Aorta (tissue), 5 donors: Measurements from ENCODE around the gene AHNAK. TPM values are rescaled to one million over a fixed set of nuclear protein-coding genes. Genes with fewer than 3 reads are reported as not detected.
A peak's percentile ranks its signal among the peaks of the same experiment; 100 is the strongest.
"Not testable (repeated sequence)": the region's sequence is repeated elsewhere in the genome, so short reads cannot be mapped to it uniquely, and the experiment has no call there.

ENCODE experiments used
- ATAC-seq: fragments of 200-7000 bp; cut with Tn5 transposase; one replicate; pipeline ENCODE4 v1.9.1; 2022; ENCODE audit warnings: moderate library complexity; ENCODE audit not compliant: low FRiP score
- DNase-seq, 2 donors: peaks; one replicate each; pipeline ENCODE4 v3.0.0-alpha.2; 2020
- H3K27ac ChIP-seq, 2 donors: one replicate each; pipeline ENCODE4 v1.5.1; 2013; ENCODE audit warnings: low read length in 2 of 2, mild to moderate bottlenecking in 2 of 2, moderate library complexity in 2 of 2, control low read depth in 1 of 2, inconsistent platforms in 1 of 2, low read depth in 1 of 2
- H3K27me3 ChIP-seq, 2 donors: one replicate each; pipeline ENCODE4 v1.6.1; 2013; ENCODE audit warnings: control low read depth in 1 of 2, low read length in 1 of 2, mild to moderate bottlenecking in 1 of 2, moderate library complexity in 1 of 2; ENCODE audit not compliant: insufficient read depth in 2 of 2, control insufficient read depth in 1 of 2
- H3K36me3 ChIP-seq, 2 donors: one replicate each; pipeline ENCODE4 v1.6.1; 2013; ENCODE audit warnings: control low read depth in 1 of 2, low read length in 1 of 2, mild to moderate bottlenecking in 1 of 2; ENCODE audit not compliant: insufficient read depth in 2 of 2, control insufficient read depth in 1 of 2
- H3K4me1 ChIP-seq, 2 donors: one replicate each; pipeline ENCODE4 v1.6.1; 2013; ENCODE audit warnings: low read length in 2 of 2, control low read depth in 1 of 2, mild to moderate bottlenecking in 1 of 2, moderate library complexity in 1 of 2; ENCODE audit not compliant: insufficient read depth in 2 of 2, control insufficient read depth in 1 of 2
- H3K4me3 ChIP-seq, 2 donors: one replicate each; pipeline ENCODE4 v1.5.1; 2013; ENCODE audit warnings: low read length in 2 of 2, control low read depth in 1 of 2, mild to moderate bottlenecking in 1 of 2
- H3K9me3 ChIP-seq: one replicate; pipeline ENCODE4 v1.6.1; 2013; ENCODE audit warnings: mild to moderate bottlenecking, low read length; ENCODE audit not compliant: control insufficient read depth
- WGBS, 2 donors: extraction: QIAGEN DNeasy Blood & Tissue Kit; methylation state at CpG; one replicate each; pipeline ENCODE4 v1.1.7; 2013; 5-methylcytosine and 5-hydroxymethylcytosine counted together
- intact Hi-C, 2 donors: fragments of 100-400 bp; cut with DNase I; formaldehyde crosslinking; loops; one replicate each; pipeline versions ENCODE4 v1.14.2 to v1.15.0; 2022
- polyA plus RNA-seq, 2 donors: library from polyadenylated mRNA; stranded (reverse); fragments of 200-250 nt; gene quantifications; one replicate each; pipeline ENCODE4 v1.2.3, GENCODE V29; 2013
- total RNA-seq, 2 donors: library from RNA; stranded (reverse); fragmentation: NEBNext Ultra II Directional; extraction: Animal tissue kit (Norgen Biotek cat#: 25700); gene quantifications; one replicate each; pipeline ENCODE4 v1.2.1, GENCODE V29; 2021
- donor health status: healthy with polysubstance abuse.
- donor health status: Bipolar disorder and iron deficiency.
- donor health status: DM: no; HTN: no; CAD: no.
- donor health status: DM: no; HTN: no; CAD: no.
- donor health status: DM: yes; HTN: yes; CAD: no.

AHNAK gene
- total and polyA plus RNA-seq, 4 donors: 146 to 1,263 (median 693) TPM

DNA sequence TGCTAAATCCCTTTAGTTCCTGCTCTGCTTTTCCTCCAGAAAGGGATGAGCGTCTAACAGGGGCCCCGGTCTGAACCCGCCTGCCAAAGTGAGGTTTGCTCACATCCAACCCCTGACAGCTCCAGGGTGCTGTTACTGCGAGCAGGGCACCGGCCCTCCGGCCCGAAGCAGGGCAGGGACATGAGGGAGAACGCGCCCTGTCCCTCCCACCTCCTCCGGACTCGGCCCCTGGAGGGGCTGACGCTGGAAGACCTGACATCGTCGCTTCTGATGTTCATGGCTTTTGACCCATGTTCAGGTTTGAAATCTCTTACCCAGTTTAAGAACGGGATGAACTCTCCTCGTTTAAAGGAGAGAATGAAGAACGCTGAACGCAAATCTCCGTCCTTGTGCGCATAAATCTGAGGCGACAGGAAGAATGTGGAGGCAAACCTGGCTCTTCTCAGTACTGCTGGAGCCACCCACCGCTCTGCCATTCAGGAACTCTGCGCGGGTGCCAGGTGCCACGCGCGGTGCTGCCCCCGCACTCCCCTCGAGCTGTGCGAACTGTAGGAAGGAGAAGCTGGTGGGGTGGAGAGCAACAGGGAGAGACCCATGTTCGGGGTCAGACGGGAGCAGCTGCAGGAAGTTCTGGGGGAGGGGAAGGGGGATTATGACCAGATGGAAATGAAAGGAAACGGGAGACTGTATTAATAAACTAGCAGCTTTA is 27.9 kb upstream of the AHNAK start:
- ATAC-seq (peak; percentile 40), DNase-seq (peak; percentile 68 to 81)
- intact Hi-C loops: no loop called here
- peak overlapping the region; percentile 24 to 52 for H3K4me3 ChIP-seq
- H3K27me3 ChIP-seq: no peaks in the 10 kb centered on the region
- no peaks in the 10 kb centered on the region for H3K4me1 ChIP-seq
- 0% methylated on average over 33 of the region's 33 CpGs for WGBS, 2 donors
- H3K36me3 ChIP-seq: peaks cover 0 to 5% of the 10 kb centered on the region in 2 donors
- H3K27ac ChIP-seq: peak overlapping the region; percentile 3 to 90
- H3K9me3 ChIP-seq: no peaks in the 10 kb centered on the region

DNA sequence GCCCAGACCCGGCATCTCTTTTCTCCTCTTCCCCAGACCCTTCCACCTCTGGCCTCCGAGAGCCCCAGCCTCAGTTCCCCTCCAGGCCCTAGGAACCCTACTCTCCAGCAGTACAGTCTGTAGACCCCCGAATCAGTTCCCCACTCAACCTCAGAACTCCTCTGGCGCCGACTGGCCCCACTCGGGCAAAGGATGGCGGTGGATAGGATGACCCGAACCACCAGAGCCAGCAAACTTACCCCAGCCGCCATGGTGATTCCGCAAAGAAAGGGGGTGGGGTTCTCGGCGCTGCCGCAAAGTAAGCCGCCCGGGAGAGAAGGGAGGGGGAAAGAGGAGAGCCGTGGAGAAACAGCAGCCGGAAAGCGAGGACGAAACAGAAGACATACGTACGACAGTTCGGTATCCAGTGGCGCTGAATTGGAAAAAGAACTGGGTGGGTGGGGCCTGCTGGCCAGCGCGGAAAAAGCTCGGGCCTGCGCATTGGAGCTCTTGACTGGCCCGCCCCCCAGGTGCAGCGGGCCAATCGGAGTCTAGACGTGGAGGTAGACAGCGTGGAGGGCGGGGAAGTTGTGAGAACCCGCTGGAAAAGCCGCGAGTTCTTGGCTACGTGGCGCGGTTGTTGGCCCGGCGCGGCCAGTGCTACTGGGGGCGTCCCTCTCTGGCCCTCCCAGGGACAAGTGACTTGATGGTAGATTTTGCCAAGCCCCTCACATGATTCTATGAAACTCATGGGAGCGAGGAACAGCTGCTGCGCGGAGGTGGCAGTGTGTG is 27.2 kb upstream of the AHNAK start, which contains the start of gene EEF1G:
TSS of gene EEF1G (minus strand) at position 300 of the 771 bp plus-strand sequence. CDS start at position 251, 49 bp downstream.
- Histone ChIP-seq H3K4me3 (peak within 1 kb of the TSS; percentile 82 to 92), H3K36me3 (peaks cover 0 to 5% of the 10 kb centered on the region in 2 donors), H3K4me1 (no peaks in the 10 kb centered on the region), H3K27ac (peak within 1 kb of the TSS; percentile 3 to 90), H3K9me3 (no peaks in the 10 kb centered on the region), H3K27me3 (no peaks in the 10 kb centered on the region)
- DNase-seq (peak; percentile 99), ATAC-seq (peak; percentile 98)
- intact Hi-C loops: no loop called here
- 0% methylated on average over 46 of the region's 46 CpGs for WGBS, 2 donors

DNA sequence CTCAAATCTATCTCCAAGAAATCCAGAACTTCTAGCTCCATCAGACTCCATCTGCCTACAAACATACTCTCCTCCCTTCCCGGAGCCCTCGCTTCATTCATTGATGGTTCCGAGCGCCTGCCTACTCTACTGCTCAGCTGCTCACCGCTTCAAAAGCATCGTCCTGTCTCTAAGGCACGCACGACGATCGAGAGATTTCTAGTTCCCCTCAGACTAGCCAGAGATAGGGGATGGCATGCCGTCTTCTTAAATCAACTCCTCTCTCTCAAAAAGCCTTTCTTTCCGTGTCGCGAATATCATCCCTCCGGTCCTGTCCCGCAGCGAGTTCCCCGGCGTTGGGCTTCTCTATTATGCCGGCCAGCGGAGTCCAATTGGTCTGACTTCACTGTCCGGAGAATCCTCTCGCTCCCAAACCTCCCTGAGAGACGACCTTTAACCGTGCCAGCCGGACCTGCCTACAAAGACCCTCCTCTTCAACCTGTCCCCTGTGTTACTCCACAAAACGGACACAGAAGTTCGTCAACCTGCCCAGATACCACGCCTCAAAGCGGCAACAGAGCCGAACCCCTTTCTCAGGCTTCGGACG is 26.5 kb upstream of the AHNAK start:
- peak overlapping the region; percentile 82 to 92 for H3K4me3 ChIP-seq
- DNase-seq (no peak), ATAC-seq (no peak)
- H3K27me3 ChIP-seq: no peaks in the 10 kb centered on the region
- 0 to 1% methylated on average over 33 of the region's 33 CpGs for WGBS, 2 donors
- intact Hi-C loops: no loop called here
- H3K9me3 ChIP-seq: no peaks in the 10 kb centered on the region
- H3K4me1 ChIP-seq: no peaks in the 10 kb centered on the region
- peak overlapping the region in 1 of 2 donors; percentile 79 for H3K27ac ChIP-seq
- peaks cover 0 to 5% of the 10 kb centered on the region in 2 donors for H3K36me3 ChIP-seq

DNA sequence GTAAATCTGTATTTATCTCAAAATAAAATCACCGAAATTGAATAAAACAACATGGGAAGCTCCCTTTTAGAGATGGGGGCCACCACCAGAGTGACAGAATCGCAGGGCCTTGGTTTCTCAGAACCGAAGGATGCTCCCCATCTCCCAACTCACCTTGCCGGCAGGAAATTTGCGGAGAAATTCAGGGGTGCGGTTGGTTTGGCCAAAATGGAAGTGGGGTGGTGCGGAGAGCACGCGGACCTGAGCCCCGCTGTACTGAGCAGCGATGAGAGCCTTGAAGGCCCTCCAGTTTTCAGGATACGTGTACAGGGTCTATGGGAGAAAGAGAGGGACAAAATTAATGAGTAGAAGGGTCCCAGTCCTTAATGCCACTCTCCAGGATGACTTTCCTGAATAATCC is 25.8 kb upstream of the AHNAK start:
- WGBS, 2 donors: 72% methylated on average over 12 of the region's 12 CpGs
- intact Hi-C loops: no loop called here
- Histone ChIP-seq H3K4me1 (no peaks in the 10 kb centered on the region), H3K4me3 (peak overlapping the region in 1 of 2 donors; percentile 82), H3K27me3 (no peaks in the 10 kb centered on the region), H3K27ac (no peak overlapping the region), H3K9me3 (no peaks in the 10 kb centered on the region), H3K36me3 (peaks cover under 1 to 5% of the 10 kb centered on the region in 2 donors)
- DNase-seq (no peak), ATAC-seq (no peak)

DNA sequence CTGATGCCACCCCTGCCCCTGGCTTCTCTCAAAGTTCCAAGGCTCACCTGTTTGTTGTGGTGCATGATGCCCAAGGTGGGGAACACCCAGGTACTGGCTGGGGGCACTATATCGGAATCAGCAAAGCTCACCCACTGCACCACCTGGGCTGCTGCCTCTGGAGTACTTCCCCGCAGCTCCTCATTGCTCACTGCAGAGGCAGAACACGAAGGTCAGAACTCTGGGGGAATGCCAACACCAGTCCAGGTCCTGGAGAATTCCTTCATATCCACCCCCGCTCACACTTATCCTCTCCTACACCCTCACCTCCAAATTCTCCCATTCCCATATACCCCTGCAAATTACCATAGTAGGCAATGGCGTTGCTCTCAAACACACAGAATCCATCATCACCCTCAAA is 24.9 kb upstream of the AHNAK start:
- H3K27ac ChIP-seq, DNase-seq, H3K36me3 ChIP-seq, ATAC-seq, H3K27me3 ChIP-seq, H3K9me3 ChIP-seq, intact Hi-C loops, H3K4me3 ChIP-seq, H3K4me1 ChIP-seq: not testable (repeated sequence)
- 87 to 89% methylated on average over 5 of the region's 5 CpGs for WGBS, 2 donors

DNA sequence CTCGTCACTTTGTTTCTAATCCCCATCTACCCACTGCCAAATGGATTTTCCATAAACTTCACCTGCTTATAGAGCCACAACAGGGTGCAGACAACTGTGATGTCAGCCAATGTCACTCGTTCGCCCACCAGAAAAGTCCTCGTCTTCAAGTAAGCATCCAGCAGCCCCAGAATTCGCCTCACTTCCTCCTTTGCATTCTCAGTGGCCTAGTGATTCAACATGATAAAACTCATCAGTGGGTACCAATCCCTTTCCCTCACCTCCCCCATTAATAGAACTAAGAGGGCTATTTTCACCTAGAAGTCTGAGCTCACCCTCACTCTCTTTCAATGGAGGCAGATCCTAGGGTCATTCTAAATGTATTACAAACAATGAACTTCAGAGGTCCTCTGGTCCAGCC is 24.3 kb upstream of the AHNAK start:
- intact Hi-C loops, ATAC-seq, H3K36me3 ChIP-seq, DNase-seq, H3K27me3 ChIP-seq, H3K27ac ChIP-seq, H3K4me3 ChIP-seq, H3K4me1 ChIP-seq, H3K9me3 ChIP-seq: not testable (repeated sequence)
- WGBS, 2 donors: 91 to 92% methylated on average over 5 of the region's 5 CpGs

DNA sequence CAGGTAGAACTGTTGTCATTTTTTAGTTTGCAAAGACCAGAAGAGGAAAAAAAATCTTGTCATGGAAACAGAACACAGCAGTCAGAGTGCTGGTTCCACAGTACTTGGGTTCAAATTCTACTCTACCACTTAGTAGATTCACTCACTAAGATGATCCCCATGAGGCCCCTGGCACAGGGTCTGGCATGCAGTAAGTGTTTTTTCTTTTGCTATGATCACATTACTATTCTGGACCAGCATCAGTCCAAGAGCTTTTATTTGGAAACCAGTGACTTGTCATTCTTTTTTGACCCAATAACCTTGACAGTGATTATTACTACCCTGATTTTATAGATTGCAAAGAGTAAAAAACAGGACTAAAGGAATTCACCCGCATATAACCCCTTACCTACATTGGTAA is 23.0 kb upstream of the AHNAK start:
- no peak overlapping the region for H3K27ac ChIP-seq
- H3K9me3 ChIP-seq: no peaks in the 10 kb centered on the region
- H3K27me3 ChIP-seq: no peaks in the 10 kb centered on the region
- DNase-seq: no peak
- H3K4me3 ChIP-seq: no peak overlapping the region
- no peak for ATAC-seq
- peaks cover 8% of the 10 kb centered on the region in 2 donors for H3K36me3 ChIP-seq
- intact Hi-C loops: no loop called here
- WGBS, 2 donors: 61 to 69% methylated on average over 1 of the region's 1 CpG
- no peaks in the 10 kb centered on the region for H3K4me1 ChIP-seq

DNA sequence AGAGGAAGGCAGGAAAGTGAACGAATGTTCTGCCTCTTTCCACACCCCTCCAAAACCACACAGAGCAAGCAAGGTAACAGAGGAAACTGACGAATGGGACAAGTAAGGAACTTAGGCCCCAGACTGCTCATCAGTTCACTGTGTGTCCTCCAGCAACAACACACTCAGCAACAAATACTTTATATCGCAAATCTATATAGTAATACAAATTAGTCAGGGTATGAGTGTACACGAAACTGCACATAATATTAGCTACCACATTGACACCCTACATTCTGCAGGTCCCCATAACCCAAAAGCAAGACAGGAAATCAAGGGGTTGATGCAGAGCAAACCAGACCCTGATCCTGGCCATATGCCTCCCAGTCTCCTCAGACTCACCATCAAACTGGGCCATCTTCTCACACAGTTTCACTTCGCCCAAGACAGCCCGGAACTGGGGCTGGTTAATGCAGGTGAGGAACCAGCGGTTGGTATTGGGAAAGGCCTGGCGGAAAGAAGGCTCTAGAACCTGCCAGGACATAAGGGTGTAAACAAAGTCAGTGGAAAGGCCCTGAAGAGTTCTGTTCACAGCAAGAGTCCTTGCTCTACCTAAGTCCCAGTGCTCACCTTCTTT is 20.5 kb upstream of the AHNAK start:
- Histone ChIP-seq H3K9me3 (no peaks in the 10 kb centered on the region), H3K27me3 (no peaks in the 10 kb centered on the region), H3K36me3 (peaks cover 8% of the 10 kb centered on the region in 2 donors), H3K4me1 (no peaks in the 10 kb centered on the region), H3K4me3 (no peak overlapping the region), H3K27ac (no peak overlapping the region)
- ATAC-seq (no peak), DNase-seq (no peak)
- intact Hi-C loops: no loop called here
- 75 to 84% methylated on average over 8 of the region's 8 CpGs for WGBS, 2 donors
